GM10847 (cell line): ENCODE measurements around the gene UROC1.

Source experiments
- POLR2A ChIP-seq: IDR thresholded peaks from 2 replicates; pipeline ENCODE4 v1.6.1; 2011; ENCODE audit not compliant: insufficient read length; ENCODE audit errors: extremely low read depth

Gene UROC1

DNA sequence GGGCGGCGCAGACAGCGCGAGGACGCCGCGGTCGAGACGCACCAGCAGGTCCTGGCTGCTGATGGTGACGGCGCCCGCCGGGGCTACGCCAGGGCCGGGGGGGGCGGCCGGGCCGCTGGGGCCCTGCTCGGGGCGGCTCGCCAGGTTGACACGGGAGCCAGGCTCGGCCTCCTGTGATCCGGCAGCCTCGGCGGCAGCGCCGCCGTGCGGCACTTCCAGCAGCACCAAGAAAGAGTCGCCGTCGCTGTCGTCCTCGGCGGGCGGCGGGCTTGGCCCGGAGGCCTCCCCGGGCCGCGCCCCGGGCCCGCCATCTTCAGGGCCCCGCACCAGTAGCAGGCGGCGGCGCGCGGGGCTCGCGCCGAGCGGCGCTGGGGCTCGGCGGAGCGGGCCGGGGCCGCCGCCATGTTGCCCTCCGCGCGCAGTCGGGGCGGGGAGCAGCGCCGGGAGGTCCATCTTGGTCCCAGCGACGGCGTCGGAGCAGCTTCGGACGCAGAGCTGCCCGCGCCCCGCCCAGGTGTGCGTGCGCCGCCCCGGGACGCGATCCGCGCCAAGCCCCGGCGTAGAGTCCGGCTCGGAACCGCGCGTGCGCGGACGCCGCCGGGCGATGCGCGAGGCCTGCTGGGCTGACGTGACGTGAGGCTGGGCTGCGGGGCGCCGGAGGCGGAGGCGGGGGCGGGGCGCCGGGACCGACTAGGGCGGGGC lies 42.0 kb downstream of the UROC1 start, which contains the start of gene ZXDC:
Gene ZXDC (minus strand): TSS at position 479 of the 702 bp plus-strand sequence. CDS start 26 bp downstream, at position 453.
- peak; percentile 80 for TF ChIP-seq POLR2A

GRCh38 chr3:126474498-126475412 lies 42.8 kb downstream of the UROC1 start:
- no peak for TF ChIP-seq POLR2A

GRCh38 chr3:126473292-126474168 lies 44.0 kb downstream of the UROC1 start:
- no peak for TF ChIP-seq POLR2A

GRCh38 chr3:126472277-126473006 lies 45.1 kb downstream of the UROC1 start:
- no peak for TF ChIP-seq POLR2A

DNA sequence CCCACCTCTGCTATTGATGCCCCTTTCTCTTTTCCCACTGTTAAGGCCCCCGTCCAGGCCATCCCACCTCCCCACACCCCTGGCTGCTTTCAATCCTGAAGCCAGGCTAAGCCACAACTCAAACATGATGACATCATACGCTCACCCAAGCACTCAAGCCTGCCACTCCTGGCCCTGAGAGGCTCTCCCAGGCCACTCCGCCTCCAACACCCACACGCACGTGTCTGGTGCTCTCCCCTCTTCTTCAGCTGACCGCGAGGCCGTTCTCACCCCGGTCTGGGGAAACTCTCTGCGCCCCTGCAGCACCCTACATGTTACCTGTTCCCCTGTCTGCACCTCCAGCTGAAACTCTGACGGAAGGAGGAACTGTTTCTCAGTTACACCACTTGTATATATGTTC lies 48.1 kb downstream of the UROC1 start:
- TF ChIP-seq POLR2A, result no peak

DNA sequence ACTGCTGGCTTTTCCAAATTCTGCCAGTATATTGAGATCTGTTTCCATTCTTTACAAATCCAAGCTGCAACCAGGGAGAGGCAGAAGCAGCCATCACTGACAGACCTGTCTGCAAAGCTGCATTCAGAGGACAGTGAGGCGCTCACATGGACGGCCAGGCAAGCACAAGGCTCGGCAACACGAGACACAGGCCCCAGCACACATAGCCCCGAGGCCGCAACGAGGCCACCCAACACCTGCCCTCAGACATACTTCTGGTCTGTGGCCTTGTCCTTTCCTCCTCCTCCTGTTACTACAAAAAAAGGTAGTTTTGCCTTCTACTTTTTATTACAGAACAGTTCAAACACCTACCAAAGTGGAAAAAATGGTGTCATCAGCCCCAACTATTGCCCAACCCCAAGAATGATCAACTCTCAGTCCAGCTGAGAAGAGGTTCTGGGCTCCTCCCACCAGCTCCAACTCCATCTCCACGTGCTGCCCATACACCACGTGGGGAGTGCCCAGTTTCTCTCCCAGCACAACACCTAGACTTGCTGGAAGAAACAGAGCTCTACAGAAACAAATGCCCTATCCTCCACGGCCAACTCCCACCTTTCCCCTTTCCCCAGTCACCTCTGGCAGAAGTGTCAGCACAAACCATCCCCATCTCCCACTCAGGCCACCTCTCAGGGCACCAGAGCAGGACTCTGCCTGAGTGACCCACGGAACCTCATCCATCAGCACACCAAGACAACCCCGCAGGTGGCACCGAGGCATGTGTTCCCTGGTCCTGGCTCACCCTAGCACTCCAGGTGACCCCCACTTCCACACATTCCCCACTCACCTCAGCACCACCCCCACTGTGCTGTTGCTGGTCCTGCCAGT lies 49.3 kb downstream of the UROC1 start:
- TF ChIP-seq POLR2A, result no peak

DNA sequence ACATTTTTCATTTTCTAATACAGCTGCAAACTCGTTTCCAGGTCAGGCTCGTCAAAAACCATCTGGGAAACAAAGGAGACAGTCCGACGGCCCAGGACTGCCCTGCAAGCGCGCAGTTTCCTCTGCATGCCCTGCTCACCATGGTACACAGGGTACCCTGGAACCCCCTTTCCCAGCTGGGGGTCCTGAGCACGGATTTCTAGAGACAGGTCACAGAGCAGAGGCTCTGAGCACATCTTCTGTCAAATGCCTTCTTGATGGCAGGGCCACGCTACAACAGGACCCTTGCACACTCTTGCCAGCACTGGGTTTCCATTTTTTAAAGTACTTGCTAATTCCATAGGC lies 50.0 kb downstream of the UROC1 start:
- no peak for TF ChIP-seq POLR2A

DNA sequence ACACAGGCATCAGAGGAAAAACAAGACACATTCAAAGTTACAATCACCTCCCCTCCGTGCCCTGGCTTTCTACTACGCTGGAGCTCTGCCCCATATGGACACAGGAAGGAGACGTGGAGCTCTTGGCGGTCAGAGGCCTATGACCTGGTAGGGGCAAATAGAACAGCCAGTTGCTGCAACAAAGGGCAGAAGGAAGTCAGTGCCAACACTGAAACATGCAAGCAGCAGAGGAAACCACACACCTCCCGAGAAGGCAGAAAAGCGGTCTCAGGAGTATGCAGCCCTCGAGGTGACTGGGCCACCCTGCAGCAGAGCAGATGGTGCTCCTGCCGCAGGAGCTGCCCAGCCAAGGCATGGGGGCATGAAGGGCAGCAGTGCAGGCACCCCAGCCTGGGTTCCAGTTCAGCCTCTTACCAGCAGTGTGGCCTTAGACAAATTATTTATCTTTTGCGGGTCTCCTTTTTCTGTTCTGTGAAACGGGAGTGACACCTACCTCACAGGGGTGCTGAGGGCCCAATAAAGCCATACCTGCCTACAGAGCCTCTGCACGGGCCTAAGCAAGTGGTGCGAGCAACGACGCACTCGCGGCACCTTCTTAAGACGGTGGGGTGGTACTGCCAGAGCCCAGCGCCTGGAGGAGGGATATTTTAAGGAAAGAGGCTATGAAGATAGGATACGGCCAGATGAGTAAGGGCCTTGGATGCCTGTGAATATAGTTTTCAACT lies 50.5 kb downstream of the UROC1 start:
- no peak for TF ChIP-seq POLR2A

- no peak for TF ChIP-seq POLR2A
These were observed 51.5 kb downstream of the UROC1 start for GRCh38 chr3:126465928-126466544.

GRCh38 chr3:126464997-126465396 lies 52.6 kb downstream of the UROC1 start:
- no peak for TF ChIP-seq POLR2A

DNA sequence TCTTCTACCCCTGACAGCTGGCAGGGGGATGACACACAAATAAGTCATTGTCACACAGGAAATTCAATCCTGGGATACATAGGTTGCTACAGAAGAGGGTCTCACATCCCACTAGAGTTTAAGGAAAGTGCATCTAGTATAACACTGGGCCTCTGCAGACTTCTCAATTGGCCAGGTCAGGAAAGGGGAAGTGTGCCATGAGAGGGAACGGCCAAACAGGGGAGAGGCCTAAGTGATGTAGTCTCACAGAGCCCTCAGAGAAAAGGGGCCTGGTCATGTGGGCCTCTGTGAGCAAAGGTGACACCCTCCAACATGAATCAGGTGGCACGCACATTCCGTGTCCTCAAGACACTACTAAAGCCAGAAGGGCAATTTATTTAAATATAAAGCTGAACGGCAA lies 53.1 kb downstream of the UROC1 start:
- TF ChIP-seq POLR2A, result no peak

GRCh38 chr3:126464093-126464492 lies 53.5 kb downstream of the UROC1 start:
- TF ChIP-seq POLR2A, result no peak

- TF ChIP-seq POLR2A, result no peak
These were observed 54.1 kb downstream of the UROC1 start for GRCh38 chr3:126463521-126463920.
